NOMO-1 treated with dmso at 0.1 percent for 144 hours (cell line): ENCODE results near the gene NUDT8.
A peak's percentile ranks its signal among the peaks of the same experiment; 100 is the strongest.
"Not testable (repeated sequence)": the region's sequence is repeated elsewhere in the genome, so short reads cannot be mapped to it uniquely, and the experiment has no call there.

Experiments
- DNase-seq: peaks from one replicate; lab custom pipeline; 2025; ENCODE audit not compliant: unreplicated experiment; lab: John Stamatoyannopoulos, UW

The NUDT8 gene

DNA sequence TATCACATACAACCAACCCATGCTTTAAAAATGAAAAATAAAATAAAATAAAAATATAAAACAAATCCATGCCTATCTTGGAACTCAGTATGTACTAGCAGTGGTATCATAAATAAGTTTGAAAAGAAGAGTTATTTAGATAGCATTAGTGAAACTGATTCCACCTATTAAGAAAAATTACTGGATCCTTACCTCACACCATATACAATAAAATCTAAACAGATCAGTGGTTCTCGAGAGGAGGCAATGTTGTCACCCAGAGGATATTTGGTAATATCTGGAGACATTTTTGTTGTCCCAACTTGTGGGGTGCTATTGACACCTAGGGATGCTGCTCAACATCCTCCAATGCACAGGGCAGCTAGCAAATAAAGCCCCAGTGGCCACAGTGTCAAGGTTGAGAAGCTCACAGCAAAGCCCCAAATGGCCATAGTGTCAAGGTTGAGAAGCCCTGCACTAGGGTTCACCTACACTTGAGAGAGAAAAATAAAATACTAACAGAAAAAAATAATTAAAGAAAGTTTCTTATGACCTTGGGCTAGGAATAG is 32.9 kb downstream of the NUDT8 start:
- no peak for DNase-seq

DNA sequence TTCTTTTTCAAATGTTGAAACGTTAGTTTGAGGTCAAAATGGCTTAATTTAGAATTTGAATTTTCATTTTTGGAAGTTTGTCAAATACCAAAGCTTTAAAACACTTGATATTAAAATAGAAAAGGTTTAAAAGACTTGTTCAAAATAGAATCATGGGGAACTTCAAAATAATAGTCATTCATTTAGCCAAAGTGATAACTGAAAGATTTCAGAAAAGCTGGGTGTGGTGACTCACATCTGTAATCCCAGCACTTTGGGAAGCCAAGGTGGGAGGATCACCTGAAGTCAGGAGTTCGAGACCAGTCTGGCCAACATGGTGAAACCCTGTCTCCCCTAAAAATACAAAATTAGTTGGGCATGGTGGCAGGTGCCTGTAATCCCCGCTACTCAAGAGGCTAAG is 35.3 kb downstream of the NUDT8 start:
- no peak for DNase-seq

- DNase-seq: no peak
These were observed 36.2 kb downstream of the NUDT8 start for GRCh38 chr11:67593565-67593905.

GRCh38 chr11:67592880-67593564 is 36.7 kb downstream of the NUDT8 start:
- DNase-seq: no peak

DNA sequence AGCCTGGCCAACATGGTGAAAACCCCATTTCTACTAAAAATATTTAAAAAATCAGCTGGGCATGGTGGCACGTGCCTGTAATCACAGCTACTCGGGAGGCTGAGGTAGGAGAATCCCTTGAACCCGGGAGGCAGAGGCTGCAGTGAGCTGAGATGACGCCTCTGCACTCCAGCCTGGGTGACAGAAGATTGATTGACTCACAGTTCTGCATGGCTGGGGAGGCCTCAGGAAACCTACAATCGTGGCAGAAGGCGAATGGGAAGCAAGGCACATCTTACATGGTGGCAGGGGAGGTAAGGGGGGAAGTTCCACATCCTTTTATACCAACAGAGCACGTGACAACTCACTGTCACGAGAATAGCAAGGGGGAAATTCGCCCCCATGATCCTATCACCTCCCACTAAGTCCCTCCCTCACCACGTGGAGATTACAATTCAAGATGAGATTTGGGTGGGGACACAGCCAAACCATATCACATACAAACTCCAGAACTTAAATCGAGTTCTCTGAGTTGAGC is 40.8 kb downstream of the NUDT8 start:
- not testable (repeated sequence) for DNase-seq

- no peak for DNase-seq
These were observed 41.6 kb downstream of the NUDT8 start for GRCh38 chr11:67588136-67588503.

DNA sequence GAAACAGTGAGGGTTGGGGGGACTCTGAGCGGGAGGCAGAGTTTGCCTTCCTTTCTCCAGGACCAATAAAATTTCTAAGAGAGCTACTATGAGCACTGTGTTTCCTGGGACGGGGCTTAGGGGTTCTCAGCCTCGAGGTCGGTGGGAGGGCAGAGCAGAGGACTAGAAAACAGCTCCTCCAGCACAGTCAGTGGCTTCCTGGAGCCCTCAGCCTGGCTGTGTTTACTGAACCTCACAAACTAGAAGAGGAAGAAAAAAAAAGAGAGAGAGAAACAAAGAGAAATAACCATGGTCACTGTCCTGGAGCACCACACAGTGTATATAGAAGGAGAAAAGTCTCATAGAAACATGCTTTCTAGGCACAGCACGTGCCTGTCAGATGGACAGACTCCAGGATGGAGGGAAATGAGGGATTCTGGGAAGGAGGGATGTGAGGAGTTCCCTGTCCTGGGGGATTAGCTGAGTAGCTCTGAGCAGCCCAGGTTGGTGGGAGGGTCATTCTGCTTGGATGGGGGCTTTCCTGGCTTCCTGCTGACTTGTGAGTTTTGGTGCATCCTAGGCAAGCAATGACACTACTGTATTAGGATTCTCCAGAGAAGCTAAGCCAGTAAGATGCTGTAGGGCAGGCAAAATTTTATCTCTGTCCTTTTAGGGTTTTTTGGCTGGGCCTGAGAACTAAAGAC is 43.0 kb downstream of the NUDT8 start:
- DNase-seq: no peak

DNA sequence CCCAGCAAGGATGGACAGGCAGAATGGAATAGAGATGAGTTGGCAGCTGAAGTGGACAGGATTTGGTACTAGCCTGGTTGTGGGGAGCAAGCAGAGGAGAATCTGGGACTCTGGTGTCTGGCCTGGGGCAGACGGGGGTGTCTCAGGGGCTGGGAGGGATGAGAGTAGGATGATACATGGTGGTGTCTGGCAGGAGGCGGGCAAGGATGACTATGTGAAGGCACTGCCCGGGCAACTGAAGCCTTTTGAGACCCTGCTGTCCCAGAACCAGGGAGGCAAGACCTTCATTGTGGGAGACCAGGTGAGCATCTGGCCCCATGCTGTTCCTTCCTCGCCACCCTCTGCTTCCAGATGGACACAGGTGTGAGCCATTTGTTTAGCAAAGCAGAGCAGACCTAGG is 43.8 kb downstream of the NUDT8 start:
- no peak for DNase-seq

- no peak for DNase-seq
These were observed 44.6 kb downstream of the NUDT8 start for GRCh38 chr11:67584881-67585873.

- peak; percentile 72 for DNase-seq
These were observed 45.4 kb downstream of the NUDT8 start for GRCh38 chr11:67584205-67584880.

- DNase-seq: peak; percentile 85
These were observed 46.2 kb downstream of the NUDT8 start, which contains the start of gene GSTP1 for GRCh38 chr11:67583247-67584204. TSS of gene GSTP1 (plus strand) at chr11:67583812. CDS start at chr11:67583844, 32 bp downstream.

DNA sequence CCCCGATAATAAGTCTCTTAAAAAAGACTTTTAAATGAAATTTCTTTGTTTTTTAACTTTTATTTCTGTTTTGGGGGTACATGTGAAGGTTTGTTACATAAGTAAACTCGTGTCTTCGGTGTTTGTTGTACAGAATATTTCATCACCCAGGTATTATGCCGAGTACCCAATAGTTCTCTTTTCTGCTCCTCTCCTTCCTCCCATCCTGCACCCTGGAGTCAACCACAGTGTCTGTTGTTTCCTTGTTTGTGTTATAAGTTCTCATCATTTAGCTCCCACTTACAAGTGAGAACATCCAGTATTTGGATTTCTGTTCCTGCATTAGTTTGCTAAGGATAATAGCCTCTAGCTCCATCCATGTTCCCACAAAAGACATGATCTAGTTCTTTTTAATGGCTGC is 47.7 kb downstream of the NUDT8 start:
- DNase-seq: no peak

GRCh38 chr11:67581469-67581868 is 48.3 kb downstream of the NUDT8 start:
- DNase-seq: no peak

- DNase-seq: no peak
These were observed 51.8 kb downstream of the NUDT8 start for GRCh38 chr11:67577951-67578350.
